ENCODE measurements around the gene PLK5. TPM values are rescaled to one million over a fixed set of nuclear protein-coding genes. Genes with fewer than 3 reads are reported as not detected.

PLK5 gene
- total and polyA plus RNA-seq, 2 donors (not counting 1 experiment from before 2014, with no cell fraction given): not detected

DNA sequence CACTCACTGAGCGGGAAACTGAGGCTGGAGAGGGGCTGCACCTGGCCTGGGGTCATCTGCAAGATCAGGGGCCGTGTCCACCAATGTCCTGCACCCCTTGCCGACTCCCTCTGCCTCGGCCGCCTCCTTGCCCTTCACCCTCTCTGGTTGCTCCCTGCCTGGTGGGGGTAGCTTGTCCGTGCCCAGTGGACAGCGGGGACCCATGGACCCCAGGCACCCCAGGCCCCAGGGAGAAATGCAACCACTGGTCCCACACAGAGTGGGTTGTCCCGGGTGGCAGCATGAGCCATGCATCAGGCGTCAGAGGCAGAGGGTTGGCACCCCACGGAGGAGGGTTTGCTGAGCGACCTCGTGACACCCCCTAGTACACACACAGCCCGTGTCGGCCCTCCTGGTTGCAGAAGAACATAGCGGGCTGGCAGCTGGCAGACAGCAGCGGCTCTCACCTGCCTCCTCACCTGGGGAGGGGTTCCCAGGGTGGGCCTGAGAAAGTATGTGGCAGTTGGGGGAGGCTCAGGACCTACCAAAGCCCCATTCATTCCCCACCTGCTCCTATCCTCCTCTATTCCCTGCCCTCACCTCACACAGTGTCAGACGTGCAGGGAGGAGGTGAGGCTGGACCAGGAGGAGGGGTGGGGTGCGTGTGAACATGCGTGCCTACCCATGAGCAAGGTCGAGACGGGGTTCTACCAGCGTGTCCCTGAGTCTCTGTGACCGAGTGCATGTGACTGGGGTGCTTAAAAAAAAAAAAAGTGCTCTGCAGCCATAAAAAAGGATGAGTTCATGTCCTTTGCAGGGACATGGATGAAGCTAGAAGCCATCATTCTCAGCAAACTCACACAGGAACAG lies 19.7 kb upstream of the PLK5 start:
- Histone ChIP-seq H2AFZ (ENCODE audit: low read length) (no peak overlapping the region), H3K4me2 (ENCODE audit: extremely low read depth, insufficient read depth, low read length) (no peak overlapping the region), H3K4me3 (replicated peaks in 1 of 4; ENCODE audit: control extremely low read depth in 1 of 4, insufficient read depth in 1 of 4, low read depth in 3 of 4, low read length in 4 of 4) (no peak overlapping the region), H3K4me1 (ENCODE audit: control insufficient read depth, extremely low read depth, insufficient read depth, low read length) (peaks cover 2% of the 10 kb centered on the region), H4K20me1 (ENCODE audit: control insufficient read depth, extremely low read depth, insufficient read depth, low read length) (no peaks in the 10 kb centered on the region), H3K27ac (ENCODE audit: insufficient read depth, low read length) (no peak overlapping the region), H3K36me3 (ENCODE audit: control insufficient read depth, insufficient read depth, low read length) (no peaks in the 10 kb centered on the region), H3K9me3 (ENCODE audit: control insufficient read depth, insufficient read depth, low read depth, low read length) (no peaks in the 10 kb centered on the region), H3K9ac (ENCODE audit: insufficient read depth, low read length) (no peak overlapping the region), H3K79me2 (ENCODE audit: control insufficient read depth, insufficient read depth, low read length) (no peaks in the 10 kb centered on the region), H3K27me3 (ENCODE audit: control insufficient read depth, insufficient read depth, low read length) (peaks cover 9% of the 10 kb centered on the region)
- TF ChIP-seq EZH2 (IDR thresholded peaks at IDR 0.05; ENCODE audit: low read length, missing control alignments): no peak
- TF ChIP-seq, protein P1, sequence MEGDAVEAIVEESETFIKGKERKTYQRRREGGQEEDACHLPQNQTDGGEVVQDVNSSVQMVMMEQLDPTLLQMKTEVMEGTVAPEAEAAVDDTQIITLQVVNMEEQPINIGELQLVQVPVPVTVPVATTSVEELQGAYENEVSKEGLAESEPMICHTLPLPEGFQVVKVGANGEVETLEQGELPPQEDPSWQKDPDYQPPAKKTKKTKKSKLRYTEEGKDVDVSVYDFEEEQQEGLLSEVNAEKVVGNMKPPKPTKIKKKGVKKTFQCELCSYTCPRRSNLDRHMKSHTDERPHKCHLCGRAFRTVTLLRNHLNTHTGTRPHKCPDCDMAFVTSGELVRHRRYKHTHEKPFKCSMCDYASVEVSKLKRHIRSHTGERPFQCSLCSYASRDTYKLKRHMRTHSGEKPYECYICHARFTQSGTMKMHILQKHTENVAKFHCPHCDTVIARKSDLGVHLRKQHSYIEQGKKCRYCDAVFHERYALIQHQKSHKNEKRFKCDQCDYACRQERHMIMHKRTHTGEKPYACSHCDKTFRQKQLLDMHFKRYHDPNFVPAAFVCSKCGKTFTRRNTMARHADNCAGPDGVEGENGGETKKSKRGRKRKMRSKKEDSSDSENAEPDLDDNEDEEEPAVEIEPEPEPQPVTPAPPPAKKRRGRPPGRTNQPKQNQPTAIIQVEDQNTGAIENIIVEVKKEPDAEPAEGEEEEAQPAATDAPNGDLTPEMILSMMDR (conservative IDR thresholded peaks at IDR 0.05 in 1 of 2, IDR thresholded peaks at IDR 0.05 in 1 of 2; ENCODE audit: low read depth in 1 of 2, low read length in 2 of 2): no peak
- DNase-seq (ENCODE audit: low read depth in 2 of 2): no peak

DNA sequence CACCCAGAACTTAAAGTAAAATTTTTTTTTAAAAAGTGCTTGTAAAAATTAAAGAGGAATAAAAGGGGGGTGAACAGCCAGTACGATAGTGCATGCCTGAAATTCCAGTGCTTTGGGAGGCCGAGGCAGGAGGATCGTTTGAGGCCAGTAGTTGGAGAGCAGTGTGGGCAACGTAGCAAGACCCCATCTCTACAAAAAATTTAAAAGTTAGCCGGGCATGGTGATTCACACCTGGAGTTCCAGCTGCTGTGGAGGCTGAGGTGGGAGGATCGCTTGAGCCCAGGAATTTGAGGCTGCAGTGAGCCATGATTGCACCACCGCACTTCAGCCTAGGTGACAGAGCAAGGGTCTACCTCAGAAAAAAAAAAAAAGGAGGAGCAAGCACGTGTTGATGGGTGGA lies 18.9 kb upstream of the PLK5 start:
- Histone ChIP-seq H3K9me3 (ENCODE audit: control insufficient read depth, insufficient read depth, low read depth, low read length) (no peaks in the 10 kb centered on the region), H4K20me1 (ENCODE audit: control insufficient read depth, extremely low read depth, insufficient read depth, low read length) (no peaks in the 10 kb centered on the region), H3K4me1 (ENCODE audit: control insufficient read depth, extremely low read depth, insufficient read depth, low read length) (peaks cover 2% of the 10 kb centered on the region), H3K27me3 (ENCODE audit: control insufficient read depth, insufficient read depth, low read length) (peaks cover 9% of the 10 kb centered on the region), H3K27ac (ENCODE audit: insufficient read depth, low read length) (no peak overlapping the region), H2AFZ (ENCODE audit: low read length) (no peak overlapping the region), H3K9ac (ENCODE audit: insufficient read depth, low read length) (no peak overlapping the region), H3K4me3 (replicated peaks in 1 of 4; ENCODE audit: control extremely low read depth in 1 of 4, insufficient read depth in 1 of 4, low read depth in 3 of 4, low read length in 4 of 4) (no peak overlapping the region), H3K36me3 (ENCODE audit: control insufficient read depth, insufficient read depth, low read length) (no peaks in the 10 kb centered on the region), H3K79me2 (ENCODE audit: control insufficient read depth, insufficient read depth, low read length) (no peaks in the 10 kb centered on the region), H3K4me2 (ENCODE audit: extremely low read depth, insufficient read depth, low read length) (no peak overlapping the region)
- TF ChIP-seq, protein P1 (conservative IDR thresholded peaks at IDR 0.05 in 1 of 2, IDR thresholded peaks at IDR 0.05 in 1 of 2; ENCODE audit: low read depth in 1 of 2, low read length in 2 of 2): no peak
- no peak for TF ChIP-seq EZH2 (IDR thresholded peaks at IDR 0.05; ENCODE audit: low read length, missing control alignments)
- no peak for DNase-seq (ENCODE audit: low read depth in 2 of 2)

DNA sequence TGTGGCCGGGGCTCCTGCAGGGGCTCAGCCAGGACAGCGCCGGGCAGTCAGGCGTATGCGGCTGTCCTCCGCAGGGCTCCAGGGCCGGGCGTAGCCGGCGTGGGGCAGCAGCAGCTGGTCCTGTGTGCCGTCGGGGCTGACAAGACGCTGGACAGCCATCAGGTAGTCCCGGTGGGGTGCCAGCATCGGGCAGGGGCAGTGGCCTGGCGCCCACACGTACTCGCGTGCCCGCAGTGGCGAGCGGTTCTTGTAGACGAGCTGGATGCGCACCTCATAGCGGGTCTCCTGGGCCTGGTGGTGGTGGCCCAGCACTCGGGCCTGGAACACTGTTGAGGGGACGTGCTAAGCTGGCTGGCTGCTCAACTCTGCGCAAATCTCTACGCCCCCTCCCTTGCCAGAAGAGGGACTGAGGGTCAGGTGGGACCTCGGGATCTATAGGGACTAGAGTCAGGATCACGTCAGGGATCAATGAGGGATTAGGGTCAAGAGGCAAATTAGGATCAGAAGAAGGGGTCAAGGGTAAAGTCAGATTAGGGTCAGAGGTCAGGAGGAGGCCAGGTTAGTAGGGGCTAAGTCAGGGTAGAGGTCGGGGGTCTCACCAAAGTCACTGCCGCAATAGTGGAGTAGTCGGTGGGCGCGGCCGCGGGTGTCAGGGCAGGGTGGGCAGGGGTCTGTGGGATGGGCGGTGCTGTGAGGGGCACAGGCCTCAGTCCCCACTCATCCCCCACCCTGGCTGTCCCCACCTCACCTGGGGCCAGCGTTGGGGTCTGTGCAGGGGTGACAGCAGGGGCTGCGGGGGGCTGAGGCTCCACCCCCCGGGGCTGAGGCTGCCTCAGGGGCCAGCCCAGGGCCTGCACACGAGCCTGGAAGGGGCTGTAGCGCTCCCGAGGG lies 17.6 kb upstream of the PLK5 start:
- H3K9ac ChIP-seq (ENCODE audit: insufficient read depth, low read length): no peak overlapping the region
- no peaks in the 10 kb centered on the region for H4K20me1 ChIP-seq (ENCODE audit: control insufficient read depth, extremely low read depth, insufficient read depth, low read length)
- peaks cover 2% of the 10 kb centered on the region for H3K4me1 ChIP-seq (ENCODE audit: control insufficient read depth, extremely low read depth, insufficient read depth, low read length)
- DNase-seq (ENCODE audit: low read depth in 2 of 2): no peak
- no peak overlapping the region for H2AFZ ChIP-seq (ENCODE audit: low read length)
- H3K4me2 ChIP-seq (ENCODE audit: extremely low read depth, insufficient read depth, low read length): no peak overlapping the region
- TF ChIP-seq, protein P1 (conservative IDR thresholded peaks at IDR 0.05 in 1 of 2, IDR thresholded peaks at IDR 0.05 in 1 of 2; ENCODE audit: low read depth in 1 of 2, low read length in 2 of 2): no peak
- TF ChIP-seq EZH2 (IDR thresholded peaks at IDR 0.05; ENCODE audit: low read length, missing control alignments): no peak
- no peak overlapping the region for H3K4me3 ChIP-seq (replicated peaks in 1 of 4; ENCODE audit: control extremely low read depth in 1 of 4, insufficient read depth in 1 of 4, low read depth in 3 of 4, low read length in 4 of 4)
- no peaks in the 10 kb centered on the region for H3K79me2 ChIP-seq (ENCODE audit: control insufficient read depth, insufficient read depth, low read length)
- no peaks in the 10 kb centered on the region for H3K9me3 ChIP-seq (ENCODE audit: control insufficient read depth, insufficient read depth, low read depth, low read length)
- H3K27me3 ChIP-seq (ENCODE audit: control insufficient read depth, insufficient read depth, low read length): peaks cover 9% of the 10 kb centered on the region
- H3K27ac ChIP-seq (ENCODE audit: insufficient read depth, low read length): no peak overlapping the region
- H3K36me3 ChIP-seq (ENCODE audit: control insufficient read depth, insufficient read depth, low read length): no peaks in the 10 kb centered on the region
